ENCODE measurements around the gene GNAT3.

Gene GNAT3

GRCh38 chr7:80511964-80512363 lies at the start of gene GNAT3:
TSS of gene GNAT3 (minus strand) at chr7:80512064. CDS start at chr7:80511926, 138 bp downstream.
- peak; percentile 58 for DNase-seq

GRCh38 chr7:80558116-80558515 lies 46.3 kb upstream of the GNAT3 start:
- no peak for DNase-seq

- DNase-seq = peak; percentile 11
Observed at GRCh38 chr7:80552031-80552694, 40.3 kb upstream of the GNAT3 start.

- no peak for DNase-seq
Observed at GRCh38 chr7:80550005-80550404, 38.1 kb upstream of the GNAT3 start.

- DNase-seq = no peak
Observed at GRCh38 chr7:80548840-80549530, 37.1 kb upstream of the GNAT3 start.

GRCh38 chr7:80542398-80542797 lies 30.5 kb upstream of the GNAT3 start:
- no peak for DNase-seq

- DNase-seq = no peak
Observed at GRCh38 chr7:80540836-80541235, 29.0 kb upstream of the GNAT3 start.

GRCh38 chr7:80537091-80537490 lies 25.2 kb upstream of the GNAT3 start:
- DNase-seq = no peak

- no peak for DNase-seq
Observed at GRCh38 chr7:80536426-80536825, 24.6 kb upstream of the GNAT3 start.

- no peak for DNase-seq
Observed at GRCh38 chr7:80533287-80533686, 21.4 kb upstream of the GNAT3 start.

- DNase-seq = no peak
Observed at GRCh38 chr7:80532153-80532552, 20.3 kb upstream of the GNAT3 start.

- no peak for DNase-seq
Observed at GRCh38 chr7:80530136-80530535, 18.3 kb upstream of the GNAT3 start.

- DNase-seq = no peak
Observed at GRCh38 chr7:80529362-80529761, 17.5 kb upstream of the GNAT3 start.

GRCh38 chr7:80528689-80529088 lies 16.8 kb upstream of the GNAT3 start:
- no peak for DNase-seq

GRCh38 chr7:80526472-80526871 lies 14.6 kb upstream of the GNAT3 start:
- DNase-seq = no peak

GRCh38 chr7:80524693-80525092 lies 12.8 kb upstream of the GNAT3 start:
- no peak for DNase-seq

- DNase-seq = peak; percentile 70
Observed at GRCh38 chr7:80521809-80522208, 9.9 kb upstream of the GNAT3 start.

GRCh38 chr7:80520199-80520598 lies 8.3 kb upstream of the GNAT3 start:
- DNase-seq = peak; percentile 61

- no peak for DNase-seq
Observed at GRCh38 chr7:80517282-80517747, 5.5 kb upstream of the GNAT3 start.

- no peak for DNase-seq
Observed at GRCh38 chr7:80515298-80515697, 3.4 kb upstream of the GNAT3 start.

- DNase-seq = no peak
Observed at GRCh38 chr7:80510021-80510420, 1.8 kb downstream of the GNAT3 start.

- DNase-seq = peak; percentile 78
Observed at GRCh38 chr7:80508440-80508839, 3.4 kb downstream of the GNAT3 start.

GRCh38 chr7:80505900-80506500 lies 5.9 kb downstream of the GNAT3 start:
- no peak for DNase-seq

GRCh38 chr7:80500325-80500724 lies 11.5 kb downstream of the GNAT3 start:
- no peak for DNase-seq
